ENCODE results near the gene ARHGEF4.

The ARHGEF4 gene

DNA sequence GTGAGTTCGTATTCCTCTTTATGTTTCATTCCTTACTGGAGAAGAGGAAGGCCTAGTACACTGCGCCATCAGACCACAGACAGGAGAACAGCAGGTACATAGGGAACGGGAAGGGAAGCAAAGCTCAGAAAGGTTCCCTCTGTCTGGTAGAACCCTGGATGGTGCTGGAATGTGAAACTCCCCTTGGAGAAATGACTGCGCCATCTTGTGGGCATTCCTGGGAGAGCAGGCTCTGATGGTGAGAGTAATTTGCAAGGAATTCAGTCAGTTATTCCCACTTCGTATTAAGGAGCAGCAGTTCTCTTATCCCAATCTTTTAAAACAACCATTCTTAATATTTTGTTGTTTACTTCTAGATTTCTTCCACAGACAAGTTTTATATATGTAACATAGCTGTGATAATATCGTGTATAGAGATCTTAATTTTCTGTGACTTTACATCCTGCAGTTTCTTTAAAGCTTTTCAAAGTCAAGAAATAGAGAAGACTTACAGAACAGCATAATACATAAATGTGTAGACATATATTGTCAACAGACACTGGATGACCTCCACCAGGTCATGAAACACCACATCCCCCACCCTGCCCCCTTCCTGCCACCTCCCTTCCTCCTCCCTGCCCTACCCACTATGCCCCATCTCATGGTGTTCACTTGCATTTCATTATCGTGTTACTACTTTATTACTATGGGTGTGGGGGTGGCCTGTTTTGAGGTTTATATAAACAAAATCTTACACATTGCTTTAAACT, 83.9 kb downstream of the ARHGEF4 start:
- DNase-seq: peak; percentile 59

DNA sequence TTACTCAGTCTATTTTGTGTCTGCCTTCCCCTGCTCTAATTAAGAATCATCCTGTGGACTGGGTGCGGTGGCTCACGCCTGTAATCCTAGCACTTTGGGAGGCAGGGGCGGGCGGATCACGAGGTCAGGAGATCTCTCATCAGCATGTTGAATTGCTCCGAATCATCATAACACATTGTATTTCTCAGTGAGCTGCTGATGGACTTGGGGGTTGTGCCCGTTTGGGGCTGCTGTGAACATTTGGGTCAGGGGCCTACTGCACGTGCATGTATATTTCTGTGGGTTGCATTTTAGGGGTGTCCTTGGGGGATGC, 84.4 kb downstream of the ARHGEF4 start:
- no peak for DNase-seq

DNA sequence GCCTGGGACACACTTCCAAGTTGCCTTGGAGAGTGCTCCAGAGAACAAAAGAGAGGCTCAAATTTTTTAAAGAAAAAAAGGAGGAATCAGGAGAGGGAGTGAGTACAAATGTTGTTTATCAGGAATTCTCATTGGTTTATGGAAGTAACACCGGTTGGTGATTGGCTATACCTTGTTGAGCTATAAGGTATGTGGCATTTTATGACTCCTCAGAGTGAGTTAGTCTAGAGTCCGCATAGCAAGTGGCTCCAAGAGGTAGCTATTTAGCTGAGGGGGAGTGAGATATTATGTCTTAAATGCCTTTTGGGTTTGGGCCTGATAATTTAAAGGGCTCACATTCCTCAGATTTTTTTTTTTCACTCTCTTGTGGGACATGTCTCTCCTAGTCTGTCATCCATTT, 85.7 kb downstream of the ARHGEF4 start:
- no peak for DNase-seq

DNA sequence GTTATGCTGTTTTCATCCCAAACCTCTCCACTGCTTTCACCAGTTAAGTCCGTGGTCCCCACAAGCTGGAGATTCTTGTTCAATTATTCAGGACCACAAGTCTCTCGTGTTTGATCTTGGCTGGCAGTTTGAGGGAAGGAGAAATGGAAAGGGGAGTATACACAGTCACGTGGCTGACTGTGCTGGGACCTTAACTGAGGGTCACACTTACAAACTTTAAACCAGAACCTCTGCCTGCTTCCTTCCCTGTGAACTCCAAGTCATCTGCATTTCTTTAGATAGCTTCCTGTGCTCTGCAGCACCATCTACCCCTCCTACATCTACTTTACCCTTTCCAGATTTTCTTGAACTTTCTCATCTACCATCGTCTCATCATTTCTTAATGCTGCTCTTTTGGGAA, 91.7 kb downstream of the ARHGEF4 start:
- DNase-seq: no peak

DNA sequence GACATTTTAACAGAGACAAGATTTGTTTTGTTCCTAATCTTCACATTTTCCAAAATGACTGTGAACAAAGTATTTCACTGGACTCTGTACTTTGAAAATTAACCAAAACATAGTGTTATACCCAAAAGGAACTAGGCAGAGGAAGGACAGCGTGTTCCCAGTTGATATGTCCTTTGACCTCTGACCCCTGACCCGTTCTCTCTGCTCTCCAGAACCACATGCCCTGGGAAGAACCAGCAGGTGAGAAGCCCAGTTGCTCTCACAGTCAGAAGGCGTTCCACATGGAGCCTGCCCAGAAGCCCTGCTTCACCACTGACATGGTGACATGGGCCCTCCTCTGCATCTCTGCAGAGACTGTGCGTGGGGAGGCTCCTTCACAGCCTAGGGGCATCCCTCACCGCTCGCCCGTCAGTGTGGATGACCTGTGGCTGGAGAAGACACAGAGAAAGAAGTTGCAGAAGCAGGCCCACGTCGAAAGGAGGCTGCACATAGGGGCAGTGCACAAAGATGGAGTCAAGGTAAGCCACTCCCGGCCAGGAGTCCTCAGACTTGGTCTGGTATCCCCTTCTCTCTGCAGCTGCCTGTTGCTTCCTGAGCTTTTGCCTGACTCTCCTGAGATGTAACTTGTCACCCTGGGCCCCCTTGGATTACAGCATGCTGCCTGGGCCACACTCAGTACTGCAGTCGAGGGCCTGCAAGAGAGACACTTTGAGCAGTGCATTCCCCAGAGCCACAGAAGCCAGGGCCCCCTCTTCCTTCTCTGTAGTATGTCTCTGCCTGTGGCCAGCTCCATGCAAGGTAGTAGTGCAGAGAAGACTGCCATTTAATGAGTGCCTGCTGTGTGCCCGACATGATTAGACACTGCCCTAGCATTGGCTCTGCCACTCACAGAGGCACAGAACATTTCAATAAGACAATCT, 94.3 kb downstream of the ARHGEF4 start:
- no peak for DNase-seq

DNA sequence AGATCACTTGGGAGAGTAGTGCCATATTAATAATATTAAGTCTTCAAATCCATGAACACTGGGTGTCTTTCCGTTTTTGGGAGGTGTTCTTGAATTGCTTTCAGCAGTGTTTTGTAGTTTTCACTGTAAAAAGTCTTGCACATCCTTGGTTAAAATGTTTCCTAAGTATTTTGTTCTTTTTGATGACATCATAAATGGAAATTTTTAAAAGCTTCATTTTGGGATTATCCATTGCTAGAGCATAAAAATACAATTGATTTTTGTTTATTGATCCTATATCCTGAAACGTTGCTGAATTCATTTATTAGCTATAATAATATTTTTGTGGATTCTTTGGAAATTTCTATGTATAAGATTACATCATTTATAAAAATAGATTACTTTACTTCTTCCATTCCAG, 96.8 kb downstream of the ARHGEF4 start:
- DNase-seq: no peak

DNA sequence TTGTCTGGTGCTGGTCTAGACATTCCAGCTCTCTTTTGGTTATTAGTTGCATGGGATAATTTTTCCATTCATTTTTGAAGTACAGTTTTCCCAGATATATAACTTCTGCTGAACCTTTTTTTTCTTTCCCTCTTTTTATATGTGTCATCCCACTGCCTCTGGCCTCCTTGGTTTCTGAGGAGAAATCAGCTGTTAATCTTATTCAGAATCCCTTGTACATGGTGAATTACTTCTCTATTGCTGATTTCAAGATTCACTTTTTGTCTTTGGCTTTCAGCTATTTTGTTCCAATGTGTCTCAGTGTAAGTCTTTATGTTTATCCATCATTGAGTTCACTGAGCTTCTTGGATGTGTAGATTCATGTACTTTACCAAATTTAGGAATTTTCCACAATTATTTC, 99.7 kb downstream of the ARHGEF4 start:
- no peak for DNase-seq

DNA sequence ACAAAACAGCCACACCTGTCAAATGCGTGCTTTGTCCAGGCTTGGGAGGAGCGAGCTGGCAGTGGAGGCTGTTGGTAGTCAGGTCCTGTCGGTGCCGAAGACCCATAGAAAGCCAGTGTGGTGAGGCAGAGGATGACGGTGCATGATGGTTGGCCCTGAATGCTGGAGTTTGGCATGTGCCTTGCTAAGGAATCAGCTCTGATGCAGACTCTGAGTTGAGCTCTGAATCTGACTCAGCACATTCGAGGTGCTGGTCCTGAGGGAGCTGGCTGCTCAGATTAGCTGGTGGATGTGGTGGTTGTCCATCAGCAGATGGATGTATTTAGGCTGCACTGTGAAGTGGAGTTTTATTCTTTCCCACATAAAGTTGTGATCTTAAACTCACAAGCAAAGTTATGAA, 111.3 kb downstream of the ARHGEF4 start:
- DNase-seq: no peak

DNA sequence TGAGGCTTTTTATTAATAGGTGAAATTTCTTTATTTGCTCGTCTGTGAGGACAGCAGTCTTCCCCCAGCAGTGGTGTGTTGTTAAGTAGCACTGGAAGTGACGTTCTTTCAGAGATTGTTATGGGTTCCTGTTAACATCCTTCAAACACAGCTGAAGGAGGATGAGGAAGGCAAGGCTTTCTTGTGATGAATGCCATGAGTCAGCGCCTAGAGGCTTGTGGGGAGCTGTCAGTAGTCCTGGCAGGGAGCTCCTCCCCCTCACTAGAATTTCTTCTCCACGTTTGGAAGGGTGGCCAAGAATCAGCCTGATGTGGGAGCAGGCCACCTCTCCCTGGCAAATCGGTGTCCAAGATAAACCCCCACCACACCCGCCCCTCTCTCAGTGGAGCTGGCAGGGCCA, 113.2 kb downstream of the ARHGEF4 start:
- DNase-seq: no peak

DNA sequence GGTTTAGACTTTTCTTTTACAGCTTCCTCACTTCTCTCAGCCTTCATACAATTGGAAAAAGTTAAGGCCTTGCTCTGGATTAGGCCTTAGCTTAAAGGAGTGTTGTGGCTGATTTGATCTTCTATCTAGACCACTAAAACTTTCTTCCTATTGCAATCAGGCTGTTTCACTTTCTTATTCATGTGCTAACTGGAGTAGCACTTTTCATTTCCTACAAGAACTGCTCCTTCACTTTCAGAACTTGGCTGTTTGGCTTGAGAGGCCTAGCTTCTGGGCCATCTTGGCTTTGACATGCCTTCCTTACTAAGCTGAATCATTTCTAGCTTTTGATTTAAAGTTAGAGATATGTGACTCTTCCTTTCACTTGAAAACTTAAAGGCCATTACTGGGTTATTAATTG, 114.3 kb downstream of the ARHGEF4 start:
- DNase-seq: no peak

DNA sequence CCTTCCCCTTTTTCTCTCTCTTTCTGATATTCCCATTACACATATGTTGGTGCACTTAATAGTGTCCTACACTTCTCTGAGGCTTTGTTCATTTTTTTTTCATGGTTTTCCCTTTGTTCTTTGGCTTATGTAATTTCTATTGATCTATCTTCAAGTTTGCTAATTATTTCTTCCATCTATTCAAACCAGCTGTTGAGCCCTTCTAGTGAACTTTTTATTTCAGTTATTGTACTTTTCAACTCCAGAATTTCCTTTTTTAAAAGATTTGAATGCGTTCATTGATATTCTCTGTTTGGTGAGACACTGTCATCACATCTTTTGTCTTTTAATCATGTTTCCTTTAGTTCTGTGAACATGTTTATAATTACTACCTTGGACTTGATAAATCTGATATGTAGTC, 118.2 kb downstream of the ARHGEF4 start:
- no peak for DNase-seq

DNA sequence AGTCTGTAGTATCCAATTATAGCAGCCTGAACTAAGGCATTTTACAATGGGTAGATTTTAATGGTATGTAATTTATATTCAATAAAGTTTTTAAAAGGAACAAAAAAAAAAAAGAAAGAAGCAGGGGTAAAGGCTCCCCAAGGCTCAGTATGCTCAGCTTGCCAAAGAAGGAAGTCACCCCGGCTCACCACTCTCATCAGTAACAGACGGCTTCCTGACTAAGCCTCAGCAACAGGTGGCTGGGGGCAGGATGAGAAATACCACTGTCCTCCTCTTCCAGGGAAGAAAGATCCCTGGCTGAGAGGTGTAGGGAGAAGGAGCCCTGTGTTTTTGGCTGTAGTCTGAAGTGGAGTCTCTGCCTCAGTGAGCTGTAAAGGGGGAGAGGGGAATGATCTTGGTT, 121.2 kb downstream of the ARHGEF4 start:
- DNase-seq: no peak

DNA sequence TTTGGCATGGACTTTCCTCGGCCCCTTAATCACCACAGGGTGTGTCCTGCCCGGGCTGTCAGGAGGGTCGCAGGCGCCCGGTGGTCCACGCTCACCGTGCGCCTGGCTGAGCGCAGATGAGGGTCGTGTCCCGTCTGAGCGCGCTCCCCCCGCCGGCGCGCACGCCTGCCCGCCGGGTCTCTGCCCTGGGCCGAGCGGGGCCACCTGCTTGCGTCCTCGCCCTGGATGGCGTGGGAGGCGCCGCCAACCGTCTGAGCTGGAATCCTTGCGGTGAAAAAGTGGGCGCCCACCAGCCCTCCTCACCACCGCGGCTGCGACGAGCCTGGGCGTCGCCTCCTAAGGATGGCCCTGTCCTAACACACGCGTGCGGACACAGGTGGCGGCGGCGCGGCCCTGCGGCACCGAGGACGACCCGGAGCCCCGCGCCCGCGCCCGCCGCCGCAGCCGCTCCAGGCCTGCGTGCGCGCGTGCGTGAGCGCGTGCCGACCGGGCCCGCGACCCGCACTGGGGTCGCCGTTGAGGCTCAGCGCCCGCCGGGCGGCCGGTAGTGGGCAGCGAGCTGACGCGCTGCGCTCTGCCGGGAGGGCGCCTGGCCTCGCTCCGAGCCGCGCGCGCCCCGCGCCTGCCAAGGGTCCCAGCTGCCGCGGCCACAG, 126.6 kb downstream of the ARHGEF4 start:
- DNase-seq: no peak

DNA sequence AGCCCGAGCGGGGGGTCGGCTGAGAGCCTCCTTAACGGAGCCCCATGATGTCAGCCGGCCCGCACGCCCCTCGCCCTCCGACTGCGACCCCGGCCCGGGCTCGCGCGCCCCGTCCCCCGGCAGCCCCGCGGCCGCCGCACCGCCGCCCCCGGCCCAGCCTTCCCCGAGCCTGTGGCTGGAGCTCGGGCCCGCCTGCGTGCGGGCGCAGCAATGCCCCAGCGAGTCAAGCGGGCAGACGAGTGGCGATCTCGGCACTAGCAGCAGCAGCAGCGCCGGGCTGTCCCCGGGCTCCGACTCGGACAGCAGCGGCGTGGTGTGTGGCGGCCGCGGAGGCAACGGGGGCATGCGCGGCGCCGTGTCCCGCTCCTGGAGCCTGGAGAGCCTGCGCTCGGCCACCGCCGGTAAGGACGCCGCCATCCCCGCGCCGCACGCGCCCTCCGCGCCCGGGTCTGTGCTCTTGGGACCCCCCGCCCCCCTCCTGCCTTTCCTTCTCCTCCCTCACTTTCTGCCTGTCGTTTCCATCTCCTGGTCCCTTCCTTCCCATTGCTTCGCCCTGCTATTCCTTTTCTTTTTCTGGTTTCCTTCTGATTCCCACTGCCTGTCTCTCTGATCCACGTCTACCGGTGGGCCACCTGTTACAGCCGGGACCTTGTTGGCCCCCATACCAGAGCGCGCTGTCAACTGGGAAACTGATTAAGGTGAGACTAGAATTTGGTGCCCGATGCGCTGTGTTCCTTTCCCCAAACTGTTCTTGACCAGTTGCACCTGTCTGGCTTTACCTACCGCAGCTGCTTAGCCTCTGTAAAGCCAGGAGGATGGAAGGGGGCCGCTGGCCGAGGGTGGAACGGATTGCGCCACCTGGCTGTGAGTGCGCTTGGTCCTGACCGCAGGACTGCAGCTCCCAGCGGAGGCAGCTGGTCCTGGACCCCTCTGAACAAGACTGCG, 127.4 kb downstream of the ARHGEF4 start:
- DNase-seq: no peak

DNA sequence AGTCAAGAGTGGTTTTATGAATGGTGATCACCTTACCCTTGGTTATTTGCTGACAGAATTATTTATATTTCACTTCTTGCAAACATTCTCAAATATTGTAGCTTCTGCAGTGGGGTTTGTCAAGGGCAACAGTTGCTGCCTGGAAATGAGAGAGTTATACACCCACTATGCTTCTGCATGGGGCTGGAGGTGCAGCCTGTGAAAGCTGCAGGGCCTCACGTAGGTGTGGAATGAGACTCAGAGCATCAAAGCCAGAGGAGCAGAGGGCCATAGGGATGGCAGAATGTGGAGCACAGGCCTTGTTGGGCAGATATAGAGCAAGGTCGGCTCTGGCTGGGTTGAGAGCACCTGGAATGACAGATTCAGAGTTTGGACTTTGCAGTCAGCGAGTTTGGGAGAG, 128.2 kb downstream of the ARHGEF4 start:
- DNase-seq: no peak

DNA sequence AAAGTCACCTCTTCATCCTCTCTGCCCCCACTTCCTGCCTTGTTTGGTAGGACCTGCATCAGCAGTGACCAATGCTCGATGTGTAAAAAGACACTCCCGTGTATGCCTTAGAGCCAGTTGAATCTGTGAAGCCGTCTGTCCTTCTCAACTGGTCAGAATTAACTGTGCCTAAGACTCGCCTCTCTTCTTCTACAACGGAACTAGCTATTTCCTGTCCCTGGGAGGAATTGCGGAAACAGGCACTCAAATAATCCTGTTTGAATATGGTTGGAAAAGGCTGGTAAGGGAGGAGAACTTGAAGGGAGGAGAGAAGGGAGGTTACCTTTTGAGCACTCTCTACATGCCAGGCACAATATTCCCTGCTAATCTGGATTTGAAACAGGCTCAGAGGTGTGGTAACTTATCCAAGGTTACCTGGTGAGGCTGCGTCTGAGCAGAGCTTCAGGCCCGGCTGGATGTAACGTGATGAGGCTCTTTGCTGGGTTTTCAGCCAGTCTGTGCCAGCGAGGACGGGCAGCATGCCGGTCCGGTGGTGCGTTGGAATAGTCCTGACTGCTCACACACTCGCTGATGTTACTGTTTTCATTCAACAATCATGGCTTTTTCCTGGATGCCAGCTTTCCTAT, 129.5 kb downstream of the ARHGEF4 start:
- DNase-seq: no peak

DNA sequence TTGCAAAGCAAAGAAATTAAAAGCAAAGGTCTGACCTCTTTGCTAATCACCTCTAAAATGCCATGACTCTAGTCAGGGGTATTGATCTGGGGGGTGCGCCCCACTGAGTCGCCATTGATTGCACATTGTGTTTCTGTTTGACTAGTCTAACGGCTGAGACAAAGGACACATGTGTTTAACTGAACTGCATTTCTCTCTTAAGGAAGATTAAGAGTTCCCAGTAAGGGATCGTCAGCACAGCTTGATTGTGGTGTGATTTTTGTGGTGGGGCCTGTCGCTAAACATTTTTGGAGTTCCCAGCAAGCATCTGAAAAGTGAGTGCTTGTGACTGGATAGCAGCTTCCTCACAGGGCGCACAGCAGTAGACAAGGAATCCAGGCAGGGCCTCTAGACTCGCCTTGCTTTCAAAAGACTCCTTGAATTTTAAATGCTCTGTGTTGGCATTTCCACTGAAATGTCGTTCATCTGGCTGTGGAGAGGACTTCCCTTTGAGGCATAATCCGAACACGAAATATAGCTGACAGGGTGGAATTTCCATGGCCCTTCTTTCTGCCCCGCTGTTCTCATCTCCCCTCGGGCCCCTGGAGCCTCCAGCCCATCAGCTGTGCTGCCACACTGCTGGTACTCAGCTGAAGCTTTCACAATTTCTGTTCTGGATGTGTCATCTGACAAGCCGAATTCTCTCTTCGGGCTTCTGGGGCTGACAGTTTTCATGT, 130.2 kb downstream of the ARHGEF4 start:
- no peak for DNase-seq

DNA sequence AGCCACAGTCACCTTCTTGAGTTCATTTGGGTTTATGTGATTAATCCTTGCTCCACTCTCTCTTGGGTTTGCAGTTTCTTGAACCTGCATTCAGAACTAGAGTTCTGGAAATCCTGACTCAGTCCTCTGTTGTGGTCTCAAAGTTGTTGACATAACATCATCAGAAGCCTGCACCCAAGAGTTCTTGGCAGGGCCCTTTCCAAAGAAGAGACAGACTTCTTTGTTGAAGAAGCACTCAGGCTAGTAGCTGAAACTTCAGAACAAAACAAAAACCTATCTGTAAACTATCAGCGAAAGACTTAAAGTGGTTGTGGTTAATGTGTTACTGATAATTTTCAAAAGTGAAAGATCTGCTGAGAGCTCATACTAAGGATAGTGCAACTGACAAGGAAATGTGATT, 135.7 kb downstream of the ARHGEF4 start:
- no peak for DNase-seq

DNA sequence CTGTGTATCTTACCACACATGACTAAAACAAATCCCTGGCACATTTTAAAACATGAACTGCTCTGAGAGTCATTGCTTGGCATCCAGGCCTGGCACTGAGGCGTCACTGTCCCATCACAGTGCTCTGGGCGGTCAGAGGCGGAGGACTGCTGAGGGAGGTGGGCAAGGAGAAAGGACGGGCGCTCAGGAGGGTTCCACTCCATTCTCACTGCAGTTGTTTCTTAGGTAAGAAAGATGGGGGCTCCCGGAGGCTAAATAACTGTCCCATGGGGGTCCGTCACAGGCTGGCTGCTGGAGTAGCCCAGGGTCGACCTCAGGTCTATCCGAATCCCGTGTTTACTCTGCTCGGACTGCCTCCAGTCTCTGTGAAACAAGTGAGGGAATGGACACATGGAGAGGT, 139.0 kb downstream of the ARHGEF4 start:
- no peak for DNase-seq

DNA sequence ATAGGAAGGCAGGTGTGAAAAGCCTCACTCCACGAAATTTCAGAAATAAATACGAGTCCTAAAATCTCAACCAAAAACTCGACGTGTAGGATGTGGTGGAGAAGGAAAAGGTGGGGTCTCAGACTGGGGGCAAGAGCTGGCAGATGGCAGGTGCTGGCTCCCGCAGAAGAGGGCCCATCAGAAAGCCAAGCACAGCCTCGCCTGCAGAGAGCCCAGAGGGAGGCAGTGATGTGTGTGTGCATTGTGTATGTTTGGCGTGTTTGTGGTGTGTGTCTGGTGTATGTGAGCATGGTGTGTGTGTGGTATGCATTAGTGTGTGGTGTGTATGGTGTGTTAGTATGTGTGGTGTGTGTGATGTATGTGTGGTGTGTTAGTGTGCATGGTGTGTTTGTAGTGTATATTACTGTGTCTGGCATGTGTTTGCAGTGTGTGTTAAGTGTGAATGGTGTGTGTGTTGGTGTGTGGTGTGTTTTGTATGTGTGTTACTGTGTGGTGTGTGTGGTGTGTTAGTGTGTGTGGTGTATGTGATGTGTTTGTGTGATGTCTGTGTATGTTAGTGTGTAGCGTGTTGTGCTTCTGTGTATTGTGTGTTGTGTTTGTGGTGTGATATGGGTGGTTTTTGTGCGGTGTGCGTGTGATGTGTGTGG, 140.0 kb downstream of the ARHGEF4 start:
- DNase-seq: no peak

DNA sequence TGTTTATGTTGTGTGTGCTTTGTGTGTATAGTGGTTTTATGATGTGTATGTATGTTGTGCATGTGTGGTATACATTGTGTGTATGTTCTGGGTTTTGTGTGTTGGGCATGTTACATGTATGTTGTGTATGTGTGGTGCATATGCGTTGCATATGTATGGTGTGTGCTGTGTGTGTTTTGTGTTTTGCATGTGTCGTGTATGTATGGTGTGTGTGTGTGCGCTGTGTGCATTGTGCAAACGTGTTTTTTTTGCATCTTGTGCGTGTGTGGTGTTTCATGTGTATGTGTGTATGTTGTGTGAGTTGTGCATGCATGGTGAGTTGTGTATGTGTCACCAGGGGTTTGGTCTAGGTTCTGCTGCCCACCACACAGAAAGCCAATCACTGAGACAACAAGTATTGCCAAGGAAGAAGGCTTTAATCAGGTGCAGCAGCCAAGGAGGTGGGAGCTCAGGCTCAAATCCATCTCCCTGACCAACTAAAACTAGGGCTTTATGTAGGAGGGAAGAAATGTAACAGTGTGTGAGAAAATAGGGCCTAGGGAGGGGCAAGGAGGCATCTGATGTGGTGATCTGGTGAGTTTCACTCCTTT, 140.8 kb downstream of the ARHGEF4 start:
- DNase-seq: no peak
